Posterior vena cava (tissue), 2 donors: ENCODE results near the gene TMEM270. TPM values are rescaled to one million over a fixed set of nuclear protein-coding genes. Genes with fewer than 3 reads are reported as not detected.

ENCODE experiments used
- DNase-seq: peaks from one replicate; pipeline ENCODE4 v3.0.0-alpha.2; 2020; ENCODE audit warnings: low spot score
- intact Hi-C, 2 donors: fragments of 100-400 bp; cut with DNase I; formaldehyde crosslinking; loops; one replicate each; pipeline versions ENCODE4 v1.14.1 to v1.14.2; 2022 to 2023
- total RNA-seq, 2 donors: library from RNA; stranded (reverse); fragmentation: NEBNext Ultra II Directional; extraction: Animal tissue kit (Norgen Biotek cat#: 25700); gene quantifications; one replicate each; pipeline ENCODE4 v1.2.1, GENCODE V29; 2021
- donor health status: DM: yes; HTN: yes; CAD: no.
- donor health status: DM: yes; HTN: yes; CAD: no.

The TMEM270 gene
- total RNA-seq, 2 donors from 2014 or later: not detected

- intact Hi-C loops: no loop called here
- no peak for DNase-seq
These were observed 34.7 kb downstream of the TMEM270 start for GRCh38 chr7:73895626-73896025.

GRCh38 chr7:73896454-73896853, 35.5 kb downstream of the TMEM270 start:
- intact Hi-C loops: no loop called here
- no peak for DNase-seq

GRCh38 chr7:73899731-73900142, 38.8 kb downstream of the TMEM270 start:
- intact Hi-C loops: no loop called here
- DNase-seq: peak; percentile 95

GRCh38 chr7:73900286-73900685, 39.3 kb downstream of the TMEM270 start:
- DNase-seq: peak; percentile 85
- intact Hi-C loops: no loop called here

- peak; percentile 58 for DNase-seq
- intact Hi-C loops: no loop called here
These were observed 40.4 kb downstream of the TMEM270 start for GRCh38 chr7:73901231-73901822.

GRCh38 chr7:73901823-73902597, 41.1 kb downstream of the TMEM270 start:
- peak; percentile 81 for DNase-seq
- intact Hi-C loops: no loop called here

GRCh38 chr7:73903321-73904218, 42.6 kb downstream of the TMEM270 start:
- peak; percentile 75 for DNase-seq
- intact Hi-C loops: no loop called here

GRCh38 chr7:73904219-73905137, 43.5 kb downstream of the TMEM270 start:
- intact Hi-C loops: no loop called here
- peak; percentile 90 for DNase-seq

GRCh38 chr7:73905360-73905759, 44.4 kb downstream of the TMEM270 start:
- intact Hi-C loops: no loop called here
- peak; percentile 62 for DNase-seq

GRCh38 chr7:73906874-73907273, 45.9 kb downstream of the TMEM270 start:
- DNase-seq: peak; percentile 62
- intact Hi-C loops: no loop called here

GRCh38 chr7:73907554-73908122, 46.7 kb downstream of the TMEM270 start:
- DNase-seq: peak; percentile 59
- intact Hi-C loops: no loop called here

GRCh38 chr7:73908123-73908611, 47.2 kb downstream of the TMEM270 start:
- intact Hi-C loops: no loop called here
- DNase-seq: peak; percentile 55

GRCh38 chr7:73909051-73909941, 48.3 kb downstream of the TMEM270 start:
- intact Hi-C loops: no loop called here
- peak; percentile 68 for DNase-seq

GRCh38 chr7:73909996-73910395, 49.0 kb downstream of the TMEM270 start:
- DNase-seq: peak; percentile 22
- intact Hi-C loops: no loop called here

- intact Hi-C loops: no loop called here
- DNase-seq: peak; percentile 1
These were observed 51.3 kb downstream of the TMEM270 start for GRCh38 chr7:73912223-73912622.
